Activated T-helper 9 cell treated with anti-CD3 and anti-CD28 coated beads, Interleukin-2, amount 50 U/mL, for 16 hours (primary cell): ENCODE measurements around the gene LCN2.

ENCODE experiments used
- DNase-seq: peaks from one replicate; pipeline ENCODE4 v3.0.0-alpha.2; 2020; ENCODE audit warnings: low read depth

LCN2 gene

DNA sequence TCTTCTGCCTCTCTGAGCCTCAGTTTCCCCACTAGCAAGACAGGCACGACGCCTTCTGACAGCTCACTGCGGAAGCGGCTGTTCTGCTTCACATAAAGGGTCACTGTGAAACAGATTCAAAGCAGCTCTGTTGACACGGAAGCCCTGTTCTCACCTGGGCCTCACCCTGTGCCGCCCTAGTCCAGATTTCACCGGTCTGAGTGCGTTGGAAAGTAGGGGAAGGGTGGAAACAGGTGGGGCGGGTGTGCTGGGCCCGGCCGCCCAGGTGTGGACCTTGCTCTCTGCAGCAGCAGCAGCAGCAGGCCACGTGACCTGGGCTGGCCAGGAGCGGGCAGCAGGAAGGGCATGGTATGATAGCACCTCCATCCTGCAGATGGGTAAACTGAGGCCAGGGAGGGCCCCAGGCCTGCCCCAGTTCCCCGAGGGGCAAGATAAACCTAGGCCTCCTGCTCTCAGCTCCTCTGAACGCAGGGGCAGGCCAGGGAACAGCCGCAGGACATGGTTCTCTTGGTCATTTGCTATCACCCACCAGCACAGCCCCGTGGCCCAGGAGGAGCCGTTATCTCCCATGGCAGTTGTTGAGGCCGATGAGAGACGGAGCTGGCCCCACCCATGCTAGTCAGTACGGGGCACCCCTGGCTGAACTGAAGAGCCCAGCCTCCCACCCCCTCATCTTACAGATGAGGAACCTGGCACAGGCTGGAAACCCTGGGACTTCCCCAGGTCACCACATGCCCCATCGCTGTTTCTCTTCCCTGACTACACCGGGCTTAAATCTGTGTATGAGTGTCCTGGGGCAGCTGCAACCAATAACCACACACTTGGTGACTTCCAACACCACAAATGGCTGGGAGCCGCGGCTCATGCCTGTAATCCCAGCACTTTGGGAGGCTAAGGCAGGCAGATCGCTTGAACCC lies 33.8 kb upstream of the LCN2 start:
- no peak for DNase-seq

DNA sequence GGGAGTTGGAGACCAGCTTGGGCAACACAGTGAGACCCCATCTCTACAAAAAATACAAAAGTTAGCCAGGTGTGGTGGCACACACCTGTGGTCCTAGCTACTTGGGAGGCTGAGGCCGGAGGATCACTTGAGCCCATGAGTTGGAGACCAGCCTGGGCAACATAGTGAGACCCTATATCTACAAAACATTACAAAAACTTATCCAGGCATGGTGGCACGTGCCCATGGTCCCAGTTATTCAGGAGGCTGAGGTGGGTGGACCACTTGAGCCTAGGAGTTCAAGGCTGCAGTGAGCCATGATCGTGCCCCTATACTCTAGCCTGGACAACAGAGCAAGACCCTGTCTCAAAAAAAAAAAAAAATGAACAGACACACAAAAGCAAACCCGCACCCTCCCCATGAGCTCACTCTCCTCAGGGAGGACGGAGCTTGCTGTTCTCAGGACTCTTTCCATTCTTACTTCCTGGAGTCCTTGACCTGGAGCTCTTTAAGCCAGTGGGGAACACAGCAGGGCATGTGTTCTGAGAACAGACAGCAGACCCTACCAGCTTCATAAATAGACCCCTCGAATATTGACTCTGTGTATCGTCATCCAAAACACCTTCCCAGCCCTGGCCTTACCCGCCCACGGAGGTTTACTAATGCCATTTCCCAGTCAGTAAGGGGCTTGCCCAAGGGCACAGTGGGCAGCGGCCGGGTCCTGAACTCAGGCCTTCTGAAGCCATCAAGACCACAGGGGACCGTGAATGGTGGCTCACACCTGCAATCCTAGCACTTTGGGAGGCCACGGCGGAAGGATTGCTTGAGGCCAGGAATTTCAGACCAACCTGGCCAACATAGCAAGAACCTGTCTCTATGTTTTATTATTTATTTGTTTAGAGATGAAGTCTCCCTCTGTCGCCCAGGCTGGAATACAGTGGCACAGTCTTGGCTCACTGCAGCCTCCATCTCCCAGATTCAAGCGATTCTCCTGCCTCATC lies 32.9 kb upstream of the LCN2 start:
- no peak for DNase-seq

DNA sequence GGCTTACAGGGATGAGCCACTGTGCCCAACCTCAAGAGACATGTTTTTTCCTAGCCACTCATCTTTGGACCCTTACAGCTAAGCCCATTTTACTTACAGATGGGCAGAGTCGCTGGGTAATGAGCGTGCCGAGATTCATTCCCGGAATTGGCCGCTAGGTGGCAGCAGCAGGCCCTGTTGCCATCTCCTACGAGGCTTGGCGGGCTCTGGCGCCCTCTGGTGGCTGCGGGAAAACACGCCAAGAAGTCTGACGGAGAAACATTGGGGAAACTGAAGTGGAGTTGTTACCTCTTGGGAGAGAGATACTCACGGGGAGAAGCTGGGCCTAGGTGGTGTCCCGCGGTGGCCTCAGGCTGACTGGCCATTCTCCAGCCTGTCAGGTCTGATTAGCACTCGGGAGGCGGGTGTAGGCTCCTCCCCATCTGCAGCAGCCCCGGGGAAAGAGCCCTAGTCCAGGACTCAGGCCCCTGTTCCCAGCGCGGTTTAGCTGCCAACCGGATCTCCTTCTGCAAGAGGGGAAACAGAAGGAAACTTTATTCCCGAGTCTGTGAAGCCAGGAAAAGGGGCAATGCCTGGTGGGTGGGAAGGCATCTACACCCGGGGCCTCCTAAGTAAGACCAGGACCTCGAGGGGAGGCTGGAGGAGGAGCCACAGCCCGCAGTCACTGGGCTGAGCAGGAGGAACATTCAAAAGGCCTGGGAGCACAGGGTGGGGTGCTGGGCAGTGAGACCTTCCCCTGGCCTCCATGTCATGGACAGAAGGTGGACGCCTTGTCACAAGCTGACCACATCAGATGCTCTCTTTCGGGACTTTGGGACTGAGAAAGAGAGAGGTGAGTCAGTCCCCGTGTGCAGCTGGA lies 31.4 kb upstream of the LCN2 start:
- DNase-seq, result peak; percentile 96

GRCh38 chr9:128118472-128118857 lies 30.8 kb upstream of the LCN2 start:
- DNase-seq, result no peak

GRCh38 chr9:128118971-128119665 lies 30.1 kb upstream of the LCN2 start:
- no peak for DNase-seq

DNA sequence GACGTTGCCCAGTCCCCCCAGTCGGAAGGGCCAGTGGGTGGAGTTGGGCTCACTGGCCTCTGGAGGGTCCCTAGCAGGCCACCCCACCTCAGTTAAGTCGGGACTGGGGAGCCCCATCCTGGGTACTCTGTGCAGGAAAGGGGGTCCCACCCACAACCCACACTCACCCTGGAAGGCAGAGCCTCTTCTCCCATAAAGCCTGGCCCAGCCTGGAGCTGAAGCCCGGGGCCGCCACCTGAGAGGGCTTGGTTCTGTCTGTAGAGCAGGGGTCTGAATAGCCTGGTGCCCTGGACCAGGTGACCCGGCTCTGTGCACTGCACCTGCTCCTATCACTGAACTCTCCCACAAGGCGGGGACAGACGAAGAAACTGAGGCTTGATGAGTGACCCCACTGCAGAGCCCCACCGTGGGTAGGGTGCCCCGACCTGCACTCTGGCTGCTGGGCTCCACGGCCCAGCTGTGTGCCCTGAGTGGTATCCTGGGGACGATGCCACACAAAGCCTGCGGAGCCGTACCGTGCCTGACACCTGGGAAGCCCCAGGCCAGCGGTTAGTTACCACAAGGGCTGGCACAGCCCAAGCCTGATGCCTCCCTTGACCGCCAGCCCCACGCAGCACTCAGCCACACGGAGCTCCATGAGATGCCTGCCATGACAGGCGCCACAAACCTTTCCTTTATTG lies 29.1 kb upstream of the LCN2 start:
- DNase-seq, result no peak

DNA sequence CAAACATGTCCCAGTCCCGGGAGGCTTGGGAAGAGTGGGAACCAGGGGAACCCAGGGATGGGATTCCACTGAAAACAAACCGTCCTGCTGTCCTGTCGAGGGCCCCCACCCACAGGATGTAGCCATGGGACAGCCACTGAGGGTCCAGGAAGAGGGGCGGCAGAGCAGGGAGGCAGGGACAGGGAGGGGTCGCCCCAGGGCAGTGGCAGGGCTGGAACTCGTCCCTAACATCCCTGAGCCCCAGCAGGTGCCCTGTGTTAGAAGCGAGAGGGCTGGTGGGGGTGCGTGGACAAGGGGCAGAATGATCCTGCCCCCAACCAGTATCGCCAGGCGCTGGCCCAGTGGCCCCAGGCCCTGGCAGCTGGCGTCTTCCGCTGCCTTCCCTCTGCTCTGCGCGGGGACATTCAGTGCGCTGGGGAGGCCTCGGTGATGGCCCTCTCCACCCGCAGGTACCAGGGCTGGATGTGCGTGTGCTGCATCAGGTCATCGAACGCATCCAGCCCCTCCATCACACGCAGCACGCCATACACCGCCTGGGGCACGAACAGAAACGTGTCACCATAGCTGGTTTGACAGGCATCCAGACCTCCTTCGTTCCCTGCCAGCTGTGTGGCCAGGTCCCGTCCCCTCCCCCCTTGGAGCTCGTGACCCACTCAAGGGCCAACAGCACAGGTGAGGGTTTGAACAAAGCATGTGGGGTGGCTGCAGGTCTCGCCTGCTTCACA lies 28.4 kb upstream of the LCN2 start:
- DNase-seq, result no peak

GRCh38 chr9:128121466-128121810 lies 27.8 kb upstream of the LCN2 start:
- DNase-seq, result no peak

- DNase-seq, result no peak
These were observed 27.1 kb upstream of the LCN2 start for GRCh38 chr9:128121924-128122808.

DNA sequence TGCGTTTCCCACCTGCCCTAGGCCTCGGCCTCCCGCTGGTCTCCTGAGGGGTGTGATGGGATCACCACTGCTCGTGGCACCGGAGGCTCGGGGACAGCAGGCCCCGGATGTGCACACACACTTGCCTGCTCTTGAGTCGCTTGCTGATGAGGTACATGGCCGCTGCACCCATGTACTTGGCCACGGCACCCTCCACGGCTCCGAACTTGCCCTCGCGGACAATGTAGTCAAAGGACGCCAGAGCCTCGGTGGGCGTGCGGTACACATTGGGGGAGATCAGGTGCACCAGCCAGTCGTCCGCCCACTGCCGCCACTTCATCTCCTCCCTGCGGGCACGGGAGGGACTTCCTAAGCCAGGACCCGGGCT lies 26.5 kb upstream of the LCN2 start:
- DNase-seq, result no peak

- DNase-seq, result no peak
These were observed 25.7 kb upstream of the LCN2 start for GRCh38 chr9:128123451-128124080.

GRCh38 chr9:128124451-128124850 lies 24.8 kb upstream of the LCN2 start:
- no peak for DNase-seq

- DNase-seq, result peak; percentile 24
These were observed 24.2 kb upstream of the LCN2 start for GRCh38 chr9:128124873-128125579.

DNA sequence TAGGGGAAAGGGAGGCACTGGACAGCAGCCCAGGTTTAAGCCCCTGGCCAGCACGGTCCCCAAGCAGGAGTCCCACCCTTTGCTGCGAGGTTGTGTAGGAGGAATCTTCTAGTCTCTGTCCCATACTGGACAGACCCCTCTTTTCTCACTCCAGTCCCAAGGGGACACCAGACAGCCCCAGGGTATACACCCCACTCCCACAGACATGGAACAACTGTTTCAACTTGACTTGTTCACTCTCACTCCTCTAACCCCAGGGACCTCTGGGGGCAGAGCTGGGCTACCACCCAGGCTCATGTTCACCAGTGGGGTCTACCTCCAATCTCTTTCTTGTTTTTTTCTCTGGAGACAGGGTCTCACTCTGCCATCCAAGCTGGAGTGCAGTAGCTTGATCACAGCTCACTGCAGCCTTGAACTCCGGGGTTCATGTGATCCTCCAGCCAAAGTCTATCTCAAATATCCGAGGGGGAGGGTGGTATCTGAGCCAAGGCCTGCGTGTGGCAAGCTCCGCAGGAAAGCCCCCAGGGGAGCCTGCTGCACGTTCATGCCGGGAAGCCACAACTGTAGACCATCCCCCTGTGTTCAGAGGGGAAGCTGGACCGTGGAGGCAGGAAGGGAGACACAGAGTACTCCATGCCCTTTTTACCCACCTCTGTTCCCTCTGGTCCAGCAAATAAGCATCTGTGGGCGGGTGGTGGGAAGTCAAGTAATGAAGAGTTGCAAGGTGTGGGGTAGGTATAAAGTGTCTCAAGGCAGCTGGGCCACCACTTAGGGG lies 23.5 kb upstream of the LCN2 start:
- no peak for DNase-seq

DNA sequence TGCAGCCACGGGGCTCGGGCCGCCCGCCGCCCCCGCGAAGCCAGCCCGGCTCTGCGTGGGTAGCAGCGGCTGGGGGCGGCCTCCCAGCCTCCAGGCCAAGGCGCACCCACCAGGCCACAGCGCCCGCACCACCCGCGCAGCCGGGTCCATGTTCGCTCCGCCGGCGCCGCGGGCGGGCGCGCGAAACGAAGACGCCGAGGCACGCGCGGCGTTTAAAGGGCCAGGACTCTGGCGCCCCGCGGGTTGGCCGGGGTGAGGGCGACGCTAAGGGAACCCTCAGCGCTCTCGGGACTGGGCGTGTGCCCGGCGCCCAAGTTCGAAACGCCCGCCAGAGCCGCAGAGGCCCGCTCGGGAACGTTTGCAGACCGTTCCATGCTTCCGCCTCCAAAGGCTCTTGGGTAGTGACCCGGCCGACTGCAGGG lies 21.7 kb upstream of the LCN2 start, which contains the start of gene PTGES2:
Gene PTGES2 (minus strand): TSS at position 162 of the 422 bp plus-strand sequence. CDS start 12 bp downstream, at position 150.
- DNase-seq, result peak; percentile 77

DNA sequence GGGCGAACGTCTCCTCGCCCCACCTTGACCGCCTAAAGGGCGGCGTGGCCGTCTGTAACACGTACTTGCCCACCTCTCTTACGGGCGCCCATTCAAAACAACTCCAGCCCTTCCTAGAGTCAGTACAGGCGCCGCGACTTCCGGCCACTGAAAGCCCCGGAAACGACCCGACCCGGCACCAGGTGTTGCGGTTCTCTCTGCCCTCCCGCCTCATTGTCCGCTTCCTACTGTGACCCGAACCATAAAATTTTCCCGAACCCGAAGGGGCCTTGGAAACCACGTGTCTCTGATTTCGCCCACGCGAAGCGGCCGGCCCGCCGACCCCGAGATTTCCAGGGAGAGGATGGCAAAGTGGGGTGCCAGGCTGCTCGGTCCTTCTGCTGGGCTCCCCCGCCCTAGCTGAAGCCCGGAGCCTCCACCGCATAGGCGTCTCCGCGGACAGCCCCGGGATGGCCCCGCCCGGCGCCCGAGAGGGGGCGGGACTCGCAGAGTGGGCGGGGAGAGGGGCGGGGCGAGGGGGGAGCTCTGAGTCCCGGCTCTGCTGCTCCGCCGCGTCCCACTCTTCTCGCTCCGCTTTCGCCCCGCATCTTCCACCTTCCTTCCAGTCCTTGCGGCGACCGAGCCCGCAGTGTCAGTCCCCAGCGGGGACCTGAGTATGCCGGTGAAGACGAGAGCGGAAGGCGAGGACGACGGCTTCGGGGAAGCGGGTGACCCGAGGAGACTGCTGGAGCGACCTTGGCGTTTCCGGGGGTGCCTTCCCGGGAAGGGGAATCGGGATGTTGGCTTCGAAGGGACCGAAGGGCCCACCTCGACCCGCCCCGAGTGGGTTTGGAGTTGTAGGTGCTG lies 21.0 kb upstream of the LCN2 start:
- DNase-seq, result peak; percentile 75
